A375 (cell line): ENCODE results near the gene OR4D11. TPM values are rescaled to one million over a fixed set of nuclear protein-coding genes. Genes with fewer than 3 reads are reported as not detected.

Source experiments
- total RNA-seq: library from RNA; depleted of rRNA; stranded (reverse); fragments of >200 nt; shearing (Covaris generic); gene quantifications from 2 replicates; pipeline ENCODE4 v1.2.3, GENCODE V29; 2014; rRNA removed

The OR4D11 gene
- not detected in 2 replicates for total RNA-seq

GRCh38 chr11:59503276-59503675, at the start of gene OR4D11:
TSS of gene OR4D11 (plus strand) at chr11:59503576. CDS start at chr11:59503576, 0 bp downstream.

GRCh38 chr11:59456661-59457060, 46.7 kb upstream of the OR4D11 start, which contains the start of gene OR4D6:
TSS of gene OR4D6 (plus strand) at chr11:59456961. CDS start at chr11:59456961, 0 bp downstream.

GRCh38 chr11:59473015-59473414, 30.4 kb upstream of the OR4D11 start, which contains the start of gene OR4D10:
TSS of gene OR4D10 (plus strand) at chr11:59473315. CDS start at chr11:59477430, 4,115 bp downstream.

GRCh38 chr11:59510941-59511589, 7.7 kb downstream of the OR4D11 start, which contains the start of gene OR4D9:
TSS of gene OR4D9 (plus strand) at chr11:59511539. CDS start at chr11:59514913, 3,374 bp downstream.

Other genes starting within 250 kb of the OR4D11 start
- not detected in 2 replicates for gene OR5AN1, start 144.7 kb upstream of the OR4D11 start, total RNA-seq
- gene OR5A2, start 77.2 kb upstream of the OR4D11 start, total RNA-seq: not detected in 2 replicates
- not detected in 2 replicates for gene OR5A1, start 67.1 kb upstream of the OR4D11 start, total RNA-seq
- gene OR4D6, start 46.6 kb upstream of the OR4D11 start, total RNA-seq: not detected in 2 replicates
- gene OR4D10, start 30.3 kb upstream of the OR4D11 start, total RNA-seq: not detected in 2 replicates
- not detected in 2 replicates for gene OR4D9, start 8.0 kb downstream of the OR4D11 start, total RNA-seq
- 22.4 and 26.4 TPM in 2 replicates for gene OSBP, start 112.2 kb downstream of the OR4D11 start, total RNA-seq
- 13.2 and 14.6 TPM in 2 replicates for gene PATL1, start 165.5 kb downstream of the OR4D11 start, total RNA-seq
- not detected in 2 replicates for gene OR10V1, start 210.3 kb downstream of the OR4D11 start, total RNA-seq